ENCODE results near the gene ENOX1. TPM values are rescaled to one million over a fixed set of nuclear protein-coding genes. Genes with fewer than 3 reads are reported as not detected.

ENOX1 gene
- total and polyA plus RNA-seq, 8 donors, result 0.23 to 2.0 (median 0.94) TPM

DNA sequence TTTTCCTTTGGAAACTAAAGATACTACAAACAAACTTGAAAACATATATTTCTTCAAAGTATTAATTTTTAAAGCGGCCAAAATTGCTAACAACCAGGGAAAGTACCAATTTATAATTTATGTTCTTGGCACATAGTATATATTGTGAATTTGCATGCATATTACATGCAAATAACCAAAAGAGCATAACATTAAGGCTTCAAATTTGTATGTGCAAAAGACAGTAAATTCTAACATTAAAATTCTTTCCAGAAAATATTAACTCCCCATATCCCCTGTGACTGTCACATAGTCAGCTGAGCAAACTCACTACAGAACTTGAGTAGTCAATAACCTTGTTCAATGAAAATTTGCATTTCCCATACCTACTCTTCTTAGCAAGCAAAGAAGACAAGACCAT is 133.4 kb downstream of the ENOX1 start:
- Histone ChIP-seq H3K9me3 (no peaks in the 10 kb centered on the region), H3K27me3 (no peaks in the 10 kb centered on the region), H3K27ac (no peak overlapping the region), H3K4me3 (no peak overlapping the region), H3K4me1 (no peaks in the 10 kb centered on the region), H3K36me3 (no peaks in the 10 kb centered on the region)
- intact Hi-C loops (cut with DNase I), result no loop called here
- FAIRE-seq (no peak), ATAC-seq (no peak), DNase-seq (no peak)
- TF ChIP-seq, protein P1, sequence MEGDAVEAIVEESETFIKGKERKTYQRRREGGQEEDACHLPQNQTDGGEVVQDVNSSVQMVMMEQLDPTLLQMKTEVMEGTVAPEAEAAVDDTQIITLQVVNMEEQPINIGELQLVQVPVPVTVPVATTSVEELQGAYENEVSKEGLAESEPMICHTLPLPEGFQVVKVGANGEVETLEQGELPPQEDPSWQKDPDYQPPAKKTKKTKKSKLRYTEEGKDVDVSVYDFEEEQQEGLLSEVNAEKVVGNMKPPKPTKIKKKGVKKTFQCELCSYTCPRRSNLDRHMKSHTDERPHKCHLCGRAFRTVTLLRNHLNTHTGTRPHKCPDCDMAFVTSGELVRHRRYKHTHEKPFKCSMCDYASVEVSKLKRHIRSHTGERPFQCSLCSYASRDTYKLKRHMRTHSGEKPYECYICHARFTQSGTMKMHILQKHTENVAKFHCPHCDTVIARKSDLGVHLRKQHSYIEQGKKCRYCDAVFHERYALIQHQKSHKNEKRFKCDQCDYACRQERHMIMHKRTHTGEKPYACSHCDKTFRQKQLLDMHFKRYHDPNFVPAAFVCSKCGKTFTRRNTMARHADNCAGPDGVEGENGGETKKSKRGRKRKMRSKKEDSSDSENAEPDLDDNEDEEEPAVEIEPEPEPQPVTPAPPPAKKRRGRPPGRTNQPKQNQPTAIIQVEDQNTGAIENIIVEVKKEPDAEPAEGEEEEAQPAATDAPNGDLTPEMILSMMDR (IDR thresholded peaks at IDR 0.05), result no peak
- 82 to 94% methylated on average over 1 of the region's 1 CpG for WGBS, 2 donors

DNA sequence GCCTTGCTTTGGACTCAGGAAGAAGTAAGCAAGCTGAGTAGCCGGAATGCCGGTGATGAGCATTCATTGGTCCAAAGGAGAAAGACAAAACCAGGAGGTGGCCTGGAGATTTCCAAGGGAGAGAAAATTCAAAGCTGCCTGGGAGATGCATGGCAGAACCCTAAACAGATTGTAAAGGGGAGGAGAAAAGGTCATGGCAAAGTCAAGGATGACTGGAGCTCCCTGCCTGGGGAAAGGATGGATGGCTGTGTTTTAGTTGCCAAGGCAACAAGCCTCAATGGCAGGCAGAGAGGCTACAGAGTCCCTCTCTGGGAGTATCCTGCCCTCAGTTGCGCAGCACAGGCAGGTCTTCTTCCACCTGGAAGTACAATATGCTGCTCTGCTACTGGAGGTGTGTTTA is 134.0 kb downstream of the ENOX1 start:
- 96 to 100% methylated on average over 3 of the region's 3 CpGs for WGBS, 2 donors
- intact Hi-C loops (cut with DNase I), result no loop called here

DNA sequence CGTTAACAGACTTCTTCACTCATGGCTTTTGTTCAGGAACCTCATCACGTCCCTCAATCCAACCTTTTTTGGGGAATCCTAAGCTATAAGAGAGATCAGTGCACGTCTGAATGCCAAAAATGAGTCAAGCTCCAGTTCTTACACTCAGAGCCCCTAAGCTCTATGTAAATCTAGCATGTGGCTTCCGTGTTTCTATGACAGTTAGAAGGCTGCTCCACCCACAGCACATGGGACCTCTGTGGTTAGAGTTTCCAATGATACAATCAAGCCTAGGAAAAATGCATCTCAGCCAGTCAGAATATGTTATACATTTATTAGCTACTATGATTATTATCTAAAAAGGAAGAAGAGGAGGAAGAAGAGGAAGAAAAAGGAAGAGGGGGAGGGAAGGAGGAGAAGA is 135.9 kb downstream of the ENOX1 start:
- H3K4me1 ChIP-seq, result no peaks in the 10 kb centered on the region
- ATAC-seq (no peak), FAIRE-seq (no peak), DNase-seq (no peak)
- H3K27ac ChIP-seq, result no peak overlapping the region
- 72 to 86% methylated on average over 4 of the region's 4 CpGs for WGBS, 2 donors
- intact Hi-C loops (cut with DNase I), result no loop called here
- TF ChIP-seq, protein P1 (IDR thresholded peaks at IDR 0.05), result no peak
- H3K9me3 ChIP-seq, result no peaks in the 10 kb centered on the region
- no peaks in the 10 kb centered on the region for H3K36me3 ChIP-seq
- no peaks in the 10 kb centered on the region for H3K27me3 ChIP-seq
- no peak overlapping the region for H3K4me3 ChIP-seq

More for the DNA sequence above, 134.0 kb downstream of the ENOX1 start:
- H3K27me3 ChIP-seq, result no peaks in the 10 kb centered on the region
- no peaks in the 10 kb centered on the region for H3K4me1 ChIP-seq
- ATAC-seq (no peak), FAIRE-seq (no peak), DNase-seq (no peak)
- TF ChIP-seq, protein P1 (IDR thresholded peaks at IDR 0.05), result no peak
- no peaks in the 10 kb centered on the region for H3K36me3 ChIP-seq
- no peaks in the 10 kb centered on the region for H3K9me3 ChIP-seq
- H3K4me3 ChIP-seq, result no peak overlapping the region
- H3K27ac ChIP-seq, result no peak overlapping the region

DNA sequence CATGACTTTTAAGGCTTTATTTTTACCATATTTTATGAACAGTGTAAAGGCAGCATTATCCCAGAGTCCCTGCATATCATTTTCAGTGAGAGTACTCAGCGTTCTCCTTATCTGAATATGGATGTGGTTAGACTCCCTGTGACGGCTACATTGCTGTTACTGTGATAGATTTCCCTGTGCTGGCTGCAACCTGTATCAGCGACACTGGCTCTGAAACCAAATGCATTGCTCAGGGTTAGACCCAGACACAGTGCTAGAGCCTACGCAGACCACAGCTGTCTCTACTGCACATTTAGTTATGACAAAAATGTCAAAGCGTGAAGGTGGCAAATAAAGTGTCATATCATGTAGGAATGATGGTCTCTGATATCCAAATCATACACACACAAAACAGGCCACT is 138.0 kb downstream of the ENOX1 start:
- FAIRE-seq (no peak), DNase-seq (no peak), ATAC-seq (no peak)
- H3K36me3 ChIP-seq, result no peaks in the 10 kb centered on the region
- WGBS, 2 donors, result 68 to 72% methylated on average over 5 of the region's 5 CpGs
- no peaks in the 10 kb centered on the region for H3K27me3 ChIP-seq
- H3K4me1 ChIP-seq, result no peaks in the 10 kb centered on the region
- H3K4me3 ChIP-seq, result no peak overlapping the region
- H3K9me3 ChIP-seq, result no peaks in the 10 kb centered on the region
- no peak overlapping the region for H3K27ac ChIP-seq
- TF ChIP-seq, protein P1 (IDR thresholded peaks at IDR 0.05), result no peak
- intact Hi-C loops (cut with DNase I), result no loop called here

DNA sequence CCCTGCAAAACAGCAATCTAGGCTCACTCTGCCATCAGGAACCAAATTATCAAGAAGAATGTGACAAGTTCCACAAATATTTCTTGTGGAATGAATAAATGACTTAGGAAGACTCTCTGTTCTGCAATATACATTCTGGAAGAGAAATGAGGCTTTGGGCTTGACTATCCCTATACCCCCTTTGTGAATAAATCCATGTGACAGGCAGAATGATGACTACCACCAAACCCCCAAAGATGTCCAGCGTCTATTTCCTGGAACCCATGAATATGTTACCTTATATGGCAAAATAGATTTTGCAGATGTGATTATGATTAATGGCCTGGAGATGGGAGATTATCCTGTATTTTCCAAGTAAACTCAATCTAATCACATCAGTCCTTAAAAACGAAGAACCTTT is 139.3 kb downstream of the ENOX1 start:
- Histone ChIP-seq H3K36me3 (no peaks in the 10 kb centered on the region), H3K4me1 (no peaks in the 10 kb centered on the region), H3K4me3 (no peak overlapping the region), H3K27me3 (no peaks in the 10 kb centered on the region), H3K27ac (no peak overlapping the region), H3K9me3 (no peaks in the 10 kb centered on the region)
- intact Hi-C loops (cut with DNase I), result no loop called here
- 29 to 31% methylated on average over 2 of the region's 2 CpGs for WGBS, 2 donors
- TF ChIP-seq, protein P1 (IDR thresholded peaks at IDR 0.05), result no peak
- FAIRE-seq (no peak), DNase-seq (no peak), ATAC-seq (no peak)
